ENCODE results near the gene NMT2.

The NMT2 gene

GRCh38 chr10:15197911-15198310, 29.4 kb upstream of the NMT2 start:
- no peak for DNase-seq (ENCODE audit: low read depth in 1 of 2, low spot score in 1 of 2)
- in situ Hi-C loops (cut with HindIII; ENCODE audit: low pct_unique_long_range_greater_than_20kb, low sequenced_read_pairs), result no loop called here

GRCh38 chr10:15197276-15197675, 28.8 kb upstream of the NMT2 start:
- DNase-seq (ENCODE audit: low read depth in 1 of 2, low spot score in 1 of 2), result no peak
- TF ChIP-seq JUND (IDR thresholded peaks at IDR 0.05; ENCODE audit: low read depth), result no peak
- in situ Hi-C loops (cut with HindIII; ENCODE audit: low pct_unique_long_range_greater_than_20kb, low sequenced_read_pairs), result no loop called here

More at GRCh38 chr10:15197911-15198310, 29.4 kb upstream of the NMT2 start:
- TF ChIP-seq JUND (IDR thresholded peaks at IDR 0.05; ENCODE audit: low read depth), result no peak

GRCh38 chr10:15196021-15196834, 27.7 kb upstream of the NMT2 start:
- in situ Hi-C loops (cut with HindIII; ENCODE audit: low pct_unique_long_range_greater_than_20kb, low sequenced_read_pairs), result no loop called here
- no peak for TF ChIP-seq JUND (IDR thresholded peaks at IDR 0.05; ENCODE audit: low read depth)
- peak in 1 of 2 experiments; percentile 52 for DNase-seq (ENCODE audit: low read depth in 1 of 2, low spot score in 1 of 2)

GRCh38 chr10:15189133-15189885, 20.8 kb upstream of the NMT2 start:
- no peak for DNase-seq (ENCODE audit: low read depth in 1 of 2, low spot score in 1 of 2)
- TF ChIP-seq JUND (IDR thresholded peaks at IDR 0.05; ENCODE audit: low read depth), result no peak
- in situ Hi-C loops (cut with HindIII; ENCODE audit: low pct_unique_long_range_greater_than_20kb, low sequenced_read_pairs), result no loop called here

- TF ChIP-seq JUND (IDR thresholded peaks at IDR 0.05; ENCODE audit: low read depth), result no peak
- no peak for DNase-seq (ENCODE audit: low read depth in 1 of 2, low spot score in 1 of 2)
- in situ Hi-C loops (cut with HindIII; ENCODE audit: low pct_unique_long_range_greater_than_20kb, low sequenced_read_pairs), result no loop called here
Measured at GRCh38 chr10:15188603-15189002, 20.1 kb upstream of the NMT2 start.

- in situ Hi-C loops (cut with HindIII; ENCODE audit: low pct_unique_long_range_greater_than_20kb, low sequenced_read_pairs), result no loop called here
- DNase-seq (ENCODE audit: low read depth in 1 of 2, low spot score in 1 of 2), result no peak
- TF ChIP-seq JUND (IDR thresholded peaks at IDR 0.05; ENCODE audit: low read depth), result no peak
Measured at GRCh38 chr10:15183689-15184481, 15.4 kb upstream of the NMT2 start.

GRCh38 chr10:15182540-15183207, 14.2 kb upstream of the NMT2 start:
- TF ChIP-seq JUND (IDR thresholded peaks at IDR 0.05; ENCODE audit: low read depth), result no peak
- DNase-seq (ENCODE audit: low read depth in 1 of 2, low spot score in 1 of 2), result no peak
- in situ Hi-C loops (cut with HindIII; ENCODE audit: low pct_unique_long_range_greater_than_20kb, low sequenced_read_pairs), result no loop called here

- in situ Hi-C loops (cut with HindIII; ENCODE audit: low pct_unique_long_range_greater_than_20kb, low sequenced_read_pairs), result no loop called here
- DNase-seq (ENCODE audit: low read depth in 1 of 2, low spot score in 1 of 2), result peak in 1 of 2 experiments; percentile 58
- no peak for TF ChIP-seq JUND (IDR thresholded peaks at IDR 0.05; ENCODE audit: low read depth)
Measured at GRCh38 chr10:15181576-15182156, 13.2 kb upstream of the NMT2 start.

- no peak for TF ChIP-seq JUND (IDR thresholded peaks at IDR 0.05; ENCODE audit: low read depth)
- in situ Hi-C loops (cut with HindIII; ENCODE audit: low pct_unique_long_range_greater_than_20kb, low sequenced_read_pairs), result no loop called here
- DNase-seq (ENCODE audit: low read depth in 1 of 2, low spot score in 1 of 2), result no peak
Measured at GRCh38 chr10:15180736-15181135, 12.2 kb upstream of the NMT2 start.

- TF ChIP-seq JUND (IDR thresholded peaks at IDR 0.05; ENCODE audit: low read depth), result no peak
- in situ Hi-C loops (cut with HindIII; ENCODE audit: low pct_unique_long_range_greater_than_20kb, low sequenced_read_pairs), result no loop called here
- DNase-seq (ENCODE audit: low read depth in 1 of 2, low spot score in 1 of 2), result no peak
Measured at GRCh38 chr10:15176269-15176668, 7.8 kb upstream of the NMT2 start.

- no peak for DNase-seq (ENCODE audit: low read depth in 1 of 2, low spot score in 1 of 2)
- no peak for TF ChIP-seq JUND (IDR thresholded peaks at IDR 0.05; ENCODE audit: low read depth)
- in situ Hi-C loops (cut with HindIII; ENCODE audit: low pct_unique_long_range_greater_than_20kb, low sequenced_read_pairs), result no loop called here
Measured at GRCh38 chr10:15175587-15175986, 7.1 kb upstream of the NMT2 start.

Measured in T47D (cell line).